HG03571 (cell line): Measurements from ENCODE around the gene BCLAF1.
"Not testable (repeated sequence)": the region's sequence is repeated elsewhere in the genome, so short reads cannot be mapped to it uniquely, and the experiment has no call there.

Experiments used
- ATAC-seq: cut with Tn5 transposase; IDR thresholded peaks from one replicate; pipeline ENCODE4 v1.9.1; 2021; ENCODE audit not compliant: unreplicated experiment

Gene BCLAF1

GRCh38 chr6:136309171-136309570, 19.5 kb upstream of the BCLAF1 start:
- ATAC-seq, result no peak

GRCh38 chr6:136308469-136308868, 18.8 kb upstream of the BCLAF1 start:
- ATAC-seq, result not testable (repeated sequence)

- ATAC-seq, result no peak
These were observed 17.7 kb upstream of the BCLAF1 start for GRCh38 chr6:136307351-136307750.

- ATAC-seq, result no peak
These were observed 16.8 kb upstream of the BCLAF1 start for GRCh38 chr6:136306466-136306865.

GRCh38 chr6:136304410-136304809, 14.8 kb upstream of the BCLAF1 start:
- ATAC-seq, result no peak

- ATAC-seq, result no peak
These were observed 13.9 kb upstream of the BCLAF1 start for GRCh38 chr6:136303516-136303915.

GRCh38 chr6:136294621-136295020, 5.0 kb upstream of the BCLAF1 start:
- ATAC-seq, result no peak

GRCh38 chr6:136290410-136291010, 864 bp upstream of the BCLAF1 start:
- peak; percentile 29 for ATAC-seq

- peak; percentile 42 for ATAC-seq
These were observed 393 bp downstream of the BCLAF1 start for GRCh38 chr6:136289327-136289578.

- peak; percentile 35 for ATAC-seq
These were observed 900 bp downstream of the BCLAF1 start for GRCh38 chr6:136288566-136289326.

- no peak for ATAC-seq
These were observed 4.7 kb downstream of the BCLAF1 start for GRCh38 chr6:136284909-136285308.

- ATAC-seq, result no peak
These were observed 6.7 kb downstream of the BCLAF1 start for GRCh38 chr6:136282906-136283305.

- ATAC-seq, result no peak
These were observed 9.5 kb downstream of the BCLAF1 start for GRCh38 chr6:136280032-136280609.

GRCh38 chr6:136274062-136274461, 15.6 kb downstream of the BCLAF1 start:
- ATAC-seq, result no peak

- no peak for ATAC-seq
These were observed 24.5 kb downstream of the BCLAF1 start for GRCh38 chr6:136265101-136265500.

- ATAC-seq, result no peak
These were observed 26.7 kb downstream of the BCLAF1 start for GRCh38 chr6:136262940-136263339.

GRCh38 chr6:136254851-136255466, 34.7 kb downstream of the BCLAF1 start:
- no peak for ATAC-seq

- no peak for ATAC-seq
These were observed 35.9 kb downstream of the BCLAF1 start for GRCh38 chr6:136253734-136254133.

- ATAC-seq, result no peak
These were observed 37.2 kb downstream of the BCLAF1 start for GRCh38 chr6:136252441-136252840.

GRCh38 chr6:136251394-136251793, 38.3 kb downstream of the BCLAF1 start:
- ATAC-seq, result no peak

- peak; percentile 10 for ATAC-seq
These were observed 39.0 kb downstream of the BCLAF1 start for GRCh38 chr6:136250686-136251008.
